Calu3 (cell line): ENCODE data around the gene FSTL1. TPM values are rescaled to one million over a fixed set of nuclear protein-coding genes. Genes with fewer than 3 reads are reported as not detected.

Experiments
- BruUV-seq: library from RNA; stranded (reverse); fragments of 400-500 nt; replicated peaks from 2 replicates; lab custom pipeline; 2021; lab: Mats Ljungman, UMichigan
- CTCF ChIA-PET: fragments of 300-600 bp; sonication (Branson Sonifier 250); formaldehyde crosslinking; loops from one replicate; lab custom pipeline; 2022; ENCODE audit warnings: antibody characterized with exemption; lab: Charles Lee
- DNase-seq: peaks from one replicate; pipeline ENCODE4 v3.0.0; 2022
- H3K27ac Mint-ChIP-seq: one replicate; pipeline ENCODE4 v1.8.0; 2022; ENCODE audit warnings: mixed read lengths; ENCODE audit not compliant: unreplicated experiment
- H3K27me3 Mint-ChIP-seq: one replicate; pipeline ENCODE4 v1.8.0; 2022; ENCODE audit warnings: mixed read lengths; ENCODE audit not compliant: unreplicated experiment
- H3K36me3 Mint-ChIP-seq: one replicate; pipeline ENCODE4 v1.8.0; 2022; ENCODE audit warnings: mild to moderate bottlenecking, moderate library complexity, mixed read lengths; ENCODE audit not compliant: insufficient read depth, unreplicated experiment
- H3K4me1 Mint-ChIP-seq: one replicate; pipeline ENCODE4 v1.8.0; 2022; ENCODE audit warnings: mild to moderate bottlenecking, low read depth, mixed read lengths; ENCODE audit not compliant: unreplicated experiment
- H3K4me3 Mint-ChIP-seq: one replicate; pipeline ENCODE4 v1.8.0; 2022; ENCODE audit warnings: mild to moderate bottlenecking, low read depth, moderate library complexity, mixed read lengths; ENCODE audit not compliant: unreplicated experiment
- H3K9me3 Mint-ChIP-seq: one replicate; pipeline ENCODE4 v1.8.0; 2022; ENCODE audit warnings: low read depth, mixed read lengths; ENCODE audit not compliant: unreplicated experiment
- intact Hi-C: fragments of 100-400 bp; cut with micrococcal nuclease; formaldehyde crosslinking; loops from one replicate; pipeline ENCODE4 v1.10.0; 2022; ENCODE audit not compliant: unreplicated experiment
- total RNA-seq: library from RNA; stranded (reverse); gene quantifications from 2 replicates; pipeline ENCODE4 v1.2.3, GENCODE V29; 2022
- TF ChIP-seq, protein P1 (sequence below): fragments of 200-600 bp; IDR thresholded peaks from one replicate; pipeline ENCODE4 v1.8.0; 2022; ENCODE audit warnings: antibody characterized with exemption; ENCODE audit not compliant: unreplicated experiment

Gene FSTL1
- total RNA-seq, 1 experiment from 2014 or later = 18.5 TPM

DNA sequence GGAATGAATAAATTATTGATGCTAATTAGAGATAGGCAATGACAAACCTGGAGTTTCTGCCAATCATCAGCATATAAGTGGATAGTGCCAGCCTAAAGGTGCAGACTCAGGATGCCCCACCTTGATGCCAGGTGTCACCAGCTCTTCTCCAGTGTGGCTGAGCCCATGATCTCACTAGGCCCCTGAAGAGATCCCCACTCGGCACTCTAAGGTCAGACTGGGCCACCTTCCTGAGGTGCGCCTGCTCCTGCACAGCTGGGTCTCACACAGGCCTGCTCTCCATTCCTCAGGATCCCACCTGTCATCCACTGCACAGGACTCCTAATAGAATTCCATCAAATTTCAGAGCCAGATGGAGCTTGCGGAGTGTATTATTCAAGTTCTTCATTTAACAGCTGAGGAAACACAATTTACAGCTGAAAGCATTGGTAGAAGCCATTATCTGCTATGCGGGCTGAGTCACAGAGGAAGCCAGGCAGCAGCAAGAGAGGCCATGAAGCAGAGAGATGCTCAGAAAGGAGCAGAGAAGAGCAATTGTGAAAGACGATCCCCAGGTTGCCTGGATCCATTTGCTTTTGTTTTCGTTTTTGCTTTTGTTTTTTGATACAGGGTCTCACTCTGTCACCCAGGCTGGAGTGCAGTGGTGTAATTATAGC lies 25.1 kb upstream of the FSTL1 start:
- no peaks in the 10 kb centered on the region for H3K9me3 Mint-ChIP-seq

GRCh38 chr3:120473896-120474675 lies 23.3 kb upstream of the FSTL1 start:
- Mint-ChIP-seq H3K4me1 (peaks cover 45% of the 10 kb centered on the region), H3K27ac (no peak overlapping the region), H3K27me3 (no peaks in the 10 kb centered on the region), H3K9me3 (no peaks in the 10 kb centered on the region), H3K36me3 (peaks cover 12% of the 10 kb centered on the region), H3K4me3 (no peak overlapping the region)
- CTCF ChIA-PET = no interaction called here
- BruUV-seq = no TSS peak
- TF ChIP-seq, protein P1, sequence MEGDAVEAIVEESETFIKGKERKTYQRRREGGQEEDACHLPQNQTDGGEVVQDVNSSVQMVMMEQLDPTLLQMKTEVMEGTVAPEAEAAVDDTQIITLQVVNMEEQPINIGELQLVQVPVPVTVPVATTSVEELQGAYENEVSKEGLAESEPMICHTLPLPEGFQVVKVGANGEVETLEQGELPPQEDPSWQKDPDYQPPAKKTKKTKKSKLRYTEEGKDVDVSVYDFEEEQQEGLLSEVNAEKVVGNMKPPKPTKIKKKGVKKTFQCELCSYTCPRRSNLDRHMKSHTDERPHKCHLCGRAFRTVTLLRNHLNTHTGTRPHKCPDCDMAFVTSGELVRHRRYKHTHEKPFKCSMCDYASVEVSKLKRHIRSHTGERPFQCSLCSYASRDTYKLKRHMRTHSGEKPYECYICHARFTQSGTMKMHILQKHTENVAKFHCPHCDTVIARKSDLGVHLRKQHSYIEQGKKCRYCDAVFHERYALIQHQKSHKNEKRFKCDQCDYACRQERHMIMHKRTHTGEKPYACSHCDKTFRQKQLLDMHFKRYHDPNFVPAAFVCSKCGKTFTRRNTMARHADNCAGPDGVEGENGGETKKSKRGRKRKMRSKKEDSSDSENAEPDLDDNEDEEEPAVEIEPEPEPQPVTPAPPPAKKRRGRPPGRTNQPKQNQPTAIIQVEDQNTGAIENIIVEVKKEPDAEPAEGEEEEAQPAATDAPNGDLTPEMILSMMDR = no peak
- no peak for DNase-seq
- intact Hi-C loops = no loop called here

More for the DNA sequence above, 25.1 kb upstream of the FSTL1 start:
- BruUV-seq = no TSS peak
- H3K4me3 Mint-ChIP-seq = no peak overlapping the region
- DNase-seq = no peak
- peaks cover 28% of the 10 kb centered on the region for H3K4me1 Mint-ChIP-seq
- intact Hi-C loops = no loop called here
- H3K36me3 Mint-ChIP-seq = no peaks in the 10 kb centered on the region
- H3K27ac Mint-ChIP-seq = no peak overlapping the region
- H3K27me3 Mint-ChIP-seq = no peaks in the 10 kb centered on the region
- CTCF ChIA-PET = interaction anchor here (0.5 to 1.3 kb wide), 4 partner anchors 9 to 87 kb away, joined by 3 to 8 read pairs (median 4); no protein-coding TSS in a partner anchor
- TF ChIP-seq, protein P1 = no peak

DNA sequence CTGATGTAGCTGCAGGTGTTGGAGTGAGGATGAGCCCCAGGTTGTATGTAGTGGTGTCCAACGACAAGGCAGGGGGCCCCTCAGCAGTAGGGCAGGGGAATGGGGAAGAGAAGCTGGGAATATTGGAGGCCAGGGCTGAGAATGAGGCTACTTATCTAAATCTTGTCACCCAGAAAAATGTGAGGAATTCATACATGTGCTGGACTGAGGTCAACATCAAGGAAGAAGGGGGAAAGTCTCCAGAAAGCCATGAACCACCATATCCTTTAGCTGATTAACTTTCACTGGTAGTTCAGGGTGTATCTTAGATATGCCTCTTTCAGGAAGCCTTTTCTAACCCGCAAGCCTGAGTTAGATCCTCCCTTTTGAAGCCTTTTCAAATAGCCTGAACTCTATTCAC lies 22.6 kb upstream of the FSTL1 start:
- TF ChIP-seq, protein P1 = no peak
- H3K27me3 Mint-ChIP-seq = no peaks in the 10 kb centered on the region
- H3K9me3 Mint-ChIP-seq = no peaks in the 10 kb centered on the region
- BruUV-seq = no TSS peak
- H3K4me1 Mint-ChIP-seq = peaks cover 52% of the 10 kb centered on the region
- H3K36me3 Mint-ChIP-seq = peaks cover 12% of the 10 kb centered on the region
- intact Hi-C loops = no loop called here
- no peak for DNase-seq
- H3K4me3 Mint-ChIP-seq = no peak overlapping the region
- CTCF ChIA-PET = no interaction called here
- H3K27ac Mint-ChIP-seq = no peak overlapping the region

GRCh38 chr3:120472121-120472844 lies 21.5 kb upstream of the FSTL1 start:
- Mint-ChIP-seq H3K4me3 (no peak overlapping the region), H3K27me3 (no peaks in the 10 kb centered on the region), H3K9me3 (peaks cover 6% of the 10 kb centered on the region), H3K27ac (no peak overlapping the region), H3K36me3 (peaks cover 12% of the 10 kb centered on the region), H3K4me1 (peaks cover 62% of the 10 kb centered on the region)
- intact Hi-C loops = no loop called here
- CTCF ChIA-PET = interaction anchor here (0.7 kb wide), 2 partner anchors 14 to 84 kb away, joined by 3 to 4 read pairs; no protein-coding TSS in a partner anchor
- DNase-seq = no peak
- BruUV-seq = no TSS peak
- TF ChIP-seq, protein P1 = no peak
